ENCODE data around the gene TPX2. TPM values are rescaled to one million over a fixed set of nuclear protein-coding genes. Genes with fewer than 3 reads are reported as not detected.

The TPX2 gene
- total and polyA plus RNA-seq, 2 donors (not counting 1 experiment from before 2014, with no cell fraction given): 0.30 to 0.31 TPM

- Mint-ChIP-seq H3K4me3 (no peak overlapping the region), H3K9me3 (ENCODE audit: insufficient read depth) (no peaks in the 10 kb centered on the region), H3K4me1 (peaks cover 8% of the 10 kb centered on the region), H3K27me3 (peaks cover 8% of the 10 kb centered on the region), H3K27ac (no peak overlapping the region)
- Histone ChIP-seq H2AFZ (ENCODE audit: insufficient read depth, low read depth, low read length, poor library complexity, severe bottlenecking) (peak overlapping the region; percentile 62), H3K27me3 (replicated peaks in 1 of 4; ENCODE audit: control extremely low read depth in 1 of 4, control insufficient read depth in 3 of 4, insufficient read depth in 4 of 4, low read length in 3 of 4) (peaks cover 0 to 9% (median 0%) of the 10 kb centered on the region in 4 experiments), H3K27ac (ENCODE audit: low read length in 2 of 2) (no peak overlapping the region), H3K36me3 (replicated peaks in 1 of 2; ENCODE audit: control extremely low read depth in 1 of 2, control insufficient read depth in 1 of 2, extremely low read depth in 1 of 2, insufficient read depth in 2 of 2, low read length in 1 of 2) (no peaks in the 10 kb centered on the region), H3K4me2 (replicated peaks; ENCODE audit: low read depth, low read length, poor library complexity, severe bottlenecking) (peak overlapping the region; percentile 56), H3K9me3 (ENCODE audit: control extremely low read depth in 1 of 3, control insufficient read depth in 2 of 3, insufficient read depth in 1 of 3, low read length in 2 of 3) (no peaks in the 10 kb centered on the region), H3K4me1 (ENCODE audit: control insufficient read depth in 2 of 2, insufficient read depth in 2 of 2, low read length in 2 of 2) (peaks cover 6 to 8% of the 10 kb centered on the region in 2 donors), H4K20me1 (ENCODE audit: control insufficient read depth, insufficient read depth, low read length, poor library complexity, severe bottlenecking) (no peaks in the 10 kb centered on the region), H3K9ac (ENCODE audit: low read length) (no peak overlapping the region), H3K4me3 (ENCODE audit: control extremely low read depth in 1 of 5, extremely low read depth in 1 of 5, insufficient read depth in 1 of 5, low read depth in 2 of 5, low read length in 4 of 5) (no peak overlapping the region), H3K79me2 (ENCODE audit: control insufficient read depth, insufficient read depth, low read length) (no peaks in the 10 kb centered on the region)
- DNase-seq (no peak), ATAC-seq (ENCODE audit: low read depth) (no peak)
- intact Hi-C loops (cut with micrococcal nuclease): loop anchor here (1.0 kb wide), 1 partner anchor 208 kb away; no protein-coding TSS in a partner anchor
- 75% methylated on average over 14 of the region's 14 CpGs for WGBS (ENCODE audit: insufficient coverage)
- no peak for TF ChIP-seq EZH2 (IDR thresholded peaks at IDR 0.05; ENCODE audit: borderline replicate concordance, insufficient read depth, low read depth, low read length, poor library complexity, severe bottlenecking)
- TF ChIP-seq CTCF (IDR thresholded peaks at IDR 0.05): no peak
- ChIA-PET CTCF (interaction anchor here (0.5 to 6.0 kb wide), 30 partner anchors 10 to 955 kb away, joined by 3 to 54 read pairs (median 4); partner anchors contain the start of gene PDRG1), POLR2A (no interaction called here)
Measured at GRCh38 chr20:31823360-31824124, 84.5 kb downstream of the TPX2 start.

- H3K4me3 Mint-ChIP-seq: no peak overlapping the region
- no peak overlapping the region for H3K9ac ChIP-seq (ENCODE audit: low read length)
- H3K4me1 ChIP-seq (ENCODE audit: control insufficient read depth in 2 of 2, insufficient read depth in 2 of 2, low read length in 2 of 2): peaks cover 6 to 8% of the 10 kb centered on the region in 2 donors
- no peaks in the 10 kb centered on the region for H3K9me3 ChIP-seq (ENCODE audit: control extremely low read depth in 1 of 3, control insufficient read depth in 2 of 3, insufficient read depth in 1 of 3, low read length in 2 of 3)
- no peaks in the 10 kb centered on the region for H3K79me2 ChIP-seq (ENCODE audit: control insufficient read depth, insufficient read depth, low read length)
- no peak overlapping the region for H3K4me3 ChIP-seq (ENCODE audit: control extremely low read depth in 1 of 5, extremely low read depth in 1 of 5, insufficient read depth in 1 of 5, low read depth in 2 of 5, low read length in 4 of 5)
- H3K4me2 ChIP-seq (replicated peaks; ENCODE audit: low read depth, low read length, poor library complexity, severe bottlenecking): no peak overlapping the region
- H3K27ac ChIP-seq (ENCODE audit: low read length in 2 of 2): no peak overlapping the region
- H2AFZ ChIP-seq (ENCODE audit: insufficient read depth, low read depth, low read length, poor library complexity, severe bottlenecking): no peak overlapping the region
- no peaks in the 10 kb centered on the region for H3K36me3 ChIP-seq (replicated peaks in 1 of 2; ENCODE audit: control extremely low read depth in 1 of 2, control insufficient read depth in 1 of 2, extremely low read depth in 1 of 2, insufficient read depth in 2 of 2, low read length in 1 of 2)
- 87% methylated on average over 3 of the region's 4 CpGs for WGBS (ENCODE audit: insufficient coverage)
- H4K20me1 ChIP-seq (ENCODE audit: control insufficient read depth, insufficient read depth, low read length, poor library complexity, severe bottlenecking): no peaks in the 10 kb centered on the region
- H3K27ac Mint-ChIP-seq: no peak overlapping the region
- H3K27me3 Mint-ChIP-seq: peaks cover 8% of the 10 kb centered on the region
- intact Hi-C loops (cut with micrococcal nuclease): no loop called here
- peaks cover 0 to 9% (median 0%) of the 10 kb centered on the region in 4 experiments for H3K27me3 ChIP-seq (replicated peaks in 1 of 4; ENCODE audit: control extremely low read depth in 1 of 4, control insufficient read depth in 3 of 4, insufficient read depth in 4 of 4, low read length in 3 of 4)
- H3K9me3 Mint-ChIP-seq (ENCODE audit: insufficient read depth): no peaks in the 10 kb centered on the region
- no peak for ATAC-seq (ENCODE audit: low read depth)
- CTCF ChIA-PET: interaction anchor here (1.3 to 6.0 kb wide), 13 partner anchors 16 to 954 kb away, joined by 3 to 54 read pairs (median 8); partner anchors contain the start of gene PDRG1
- POLR2A ChIA-PET: no interaction called here
- TF ChIP-seq CTCF (IDR thresholded peaks at IDR 0.05) (no peak), EZH2 (IDR thresholded peaks at IDR 0.05; ENCODE audit: borderline replicate concordance, insufficient read depth, low read depth, low read length, poor library complexity, severe bottlenecking) (no peak)
- H3K4me1 Mint-ChIP-seq: peaks cover 8% of the 10 kb centered on the region
- no peak for DNase-seq
Measured at GRCh38 chr20:31824125-31824485, 85.0 kb downstream of the TPX2 start.

All from B cell (primary cell).